ENCODE results near the gene SPNS3.
A peak's percentile ranks its signal among the peaks of the same experiment; 100 is the strongest.

SPNS3 gene

GRCh38 chr17:4505187-4505586, 71.4 kb downstream of the SPNS3 start:
- no peak for DNase-seq (ENCODE audit: low spot score)
- TF ChIP-seq CTCF (IDR thresholded peaks at IDR 0.05; ENCODE audit: borderline replicate concordance, control extremely low read depth, extremely low read depth, insufficient read depth, missing control alignments), result no peak
- in situ Hi-C loops (cut with MboI; ENCODE audit: low sequenced_read_pairs, unreplicated experiment), result no loop called here

- no peak for TF ChIP-seq CTCF (IDR thresholded peaks at IDR 0.05; ENCODE audit: borderline replicate concordance, control extremely low read depth, extremely low read depth, insufficient read depth, missing control alignments)
- no peak for DNase-seq (ENCODE audit: low spot score)
- in situ Hi-C loops (cut with MboI; ENCODE audit: low sequenced_read_pairs, unreplicated experiment), result no loop called here
These were observed 72.6 kb downstream of the SPNS3 start for GRCh38 chr17:4506175-4506813.

GRCh38 chr17:4506892-4507291, 73.2 kb downstream of the SPNS3 start:
- TF ChIP-seq CTCF (IDR thresholded peaks at IDR 0.05; ENCODE audit: borderline replicate concordance, control extremely low read depth, extremely low read depth, insufficient read depth, missing control alignments), result no peak
- DNase-seq (ENCODE audit: low spot score), result no peak
- in situ Hi-C loops (cut with MboI; ENCODE audit: low sequenced_read_pairs, unreplicated experiment), result no loop called here

GRCh38 chr17:4507361-4508111, 73.8 kb downstream of the SPNS3 start:
- TF ChIP-seq CTCF (IDR thresholded peaks at IDR 0.05; ENCODE audit: borderline replicate concordance, control extremely low read depth, extremely low read depth, insufficient read depth, missing control alignments), result no peak
- in situ Hi-C loops (cut with MboI; ENCODE audit: low sequenced_read_pairs, unreplicated experiment), result no loop called here
- no peak for DNase-seq (ENCODE audit: low spot score)

- no peak for TF ChIP-seq CTCF (IDR thresholded peaks at IDR 0.05; ENCODE audit: borderline replicate concordance, control extremely low read depth, extremely low read depth, insufficient read depth, missing control alignments)
- in situ Hi-C loops (cut with MboI; ENCODE audit: low sequenced_read_pairs, unreplicated experiment), result no loop called here
- no peak for DNase-seq (ENCODE audit: low spot score)
These were observed 74.5 kb downstream of the SPNS3 start for GRCh38 chr17:4508207-4508606.

- DNase-seq (ENCODE audit: low spot score), result peak; percentile 68
- in situ Hi-C loops (cut with MboI; ENCODE audit: low sequenced_read_pairs, unreplicated experiment), result no loop called here
- TF ChIP-seq CTCF (IDR thresholded peaks at IDR 0.05; ENCODE audit: borderline replicate concordance, control extremely low read depth, extremely low read depth, insufficient read depth, missing control alignments), result no peak
These were observed 75.7 kb downstream of the SPNS3 start for GRCh38 chr17:4509401-4509800.

All from GM13976 (cell line).